Gastroesophageal sphincter (tissue), 4 donors: ENCODE data around the gene CDH23. TPM values are rescaled to one million over a fixed set of nuclear protein-coding genes. Genes with fewer than 3 reads are reported as not detected.

ENCODE experiments used
- ATAC-seq: fragments of 150-250 bp; one replicate; pipeline ENCODE4 v1.9.1; 2016; ENCODE audit warnings: mild to moderate bottlenecking, moderate library complexity
- H3K27ac ChIP-seq, 4 donors: fragments of 200-600 bp; sonication (generic) in 3 of 4; 1 replicate in 3 of 4; 2 replicates in 1 of 4; pipeline ENCODE4 v1.5.1; 2016 to 2019
- H3K27me3 ChIP-seq: fragments of 200-600 bp; sonication (generic); one replicate; pipeline ENCODE4 v1.5.1; 2019
- H3K36me3 ChIP-seq, 2 donors: fragments of 200-600 bp; sonication (generic); one replicate each; pipeline ENCODE4 v1.5.1; 2019; ENCODE audit warnings: control low read depth in 1 of 2
- H3K4me1 ChIP-seq, 3 donors: fragments of 200-600 bp; sonication (generic); 1 replicate in 2 of 3; 2 replicates in 1 of 3; pipeline ENCODE4 v1.5.1; 2016 to 2019; ENCODE audit warnings: control low read depth in 2 of 3
- H3K4me3 ChIP-seq, 2 donors: fragments of 200-600 bp; sonication (generic); one replicate each; pipeline ENCODE4 v1.5.1; 2019; ENCODE audit warnings: mild to moderate bottlenecking in 1 of 2, moderate library complexity in 1 of 2
- H3K9me3 ChIP-seq, 3 donors: fragments of 200-600 bp; sonication (generic); one replicate each; pipeline ENCODE4 v1.5.1; 2017 to 2019; ENCODE audit warnings: control low read depth in 2 of 3
- CTCF ChIP-seq, 4 experiments: fragments of 200-600 bp in 2 of 4; fragments of 450-650 bp in 2 of 4; sonication (generic) in 1 of 4; IDR thresholded peaks; one replicate each; pipeline ENCODE4 v1.5.1; 2017 to 2019; ENCODE audit warnings: antibody characterized with exemption in 4 of 4, mild to moderate bottlenecking in 2 of 4, moderate library complexity in 2 of 4
- EP300 ChIP-seq: sonication (generic); formaldehyde crosslinking; IDR thresholded peaks from one replicate; pipeline ENCODE4 v1.6.1; 2017; ENCODE audit warnings: antibody characterized with exemption, mild to moderate bottlenecking
- POLR2A ChIP-seq, 2 donors: fragments of 450-650 bp; IDR thresholded peaks; one replicate each; pipeline ENCODE4 v1.6.1; 2017; ENCODE audit warnings: antibody characterized with exemption in 2 of 2, mild to moderate bottlenecking in 2 of 2, moderate library complexity in 1 of 2
- POLR2AphosphoS5 ChIP-seq: sonication (generic); formaldehyde crosslinking; IDR thresholded peaks from one replicate; pipeline ENCODE4 v1.6.1; 2017; ENCODE audit warnings: antibody characterized with exemption
- WGBS, 2 donors: methylation state at CpG; one replicate each; pipeline ENCODE4 v1.1.5; 2018; ENCODE audit warnings: low coverage in 1 of 2; 5-methylcytosine and 5-hydroxymethylcytosine counted together
- total RNA-seq, 4 donors: library from RNA; depleted of rRNA; stranded (reverse); fragments of >200 nt; gene quantifications; one replicate each; pipeline ENCODE4 v1.1.0, GENCODE V29; 2016

CDH23 gene
- total RNA-seq, 4 donors from 2014 or later, result 5.1 to 33.5 (median 16.2) TPM

GRCh38 chr10:71545001-71545400 lies 148.3 kb downstream of the CDH23 start:
- no peak for TF ChIP-seq POLR2AphosphoS5
- TF ChIP-seq POLR2A (IDR thresholded peaks at IDR 0.05), result no peak
- TF ChIP-seq CTCF (IDR thresholded peaks at IDR 0.05), result no peak
- no peak for TF ChIP-seq EP300
- H3K36me3 ChIP-seq, result no peaks in the 10 kb centered on the region
- 91 to 97% methylated on average over 7 of the region's 10 CpGs for WGBS, 2 donors
- H3K27me3 ChIP-seq, result no peaks in the 10 kb centered on the region
- ATAC-seq, result no peak
- H3K4me1 ChIP-seq, result peaks cover 0 to 11% (median 5%) of the 10 kb centered on the region in 3 donors
- no peak overlapping the region for H3K27ac ChIP-seq
- H3K9me3 ChIP-seq, result no peaks in the 10 kb centered on the region
- no peak overlapping the region for H3K4me3 ChIP-seq

GRCh38 chr10:71546220-71546619 lies 149.5 kb downstream of the CDH23 start:
- Histone ChIP-seq H3K36me3 (no peaks in the 10 kb centered on the region), H3K27me3 (no peaks in the 10 kb centered on the region), H3K4me3 (no peak overlapping the region), H3K4me1 (peaks cover 0 to 11% (median 5%) of the 10 kb centered on the region in 3 donors), H3K9me3 (no peaks in the 10 kb centered on the region), H3K27ac (no peak overlapping the region)
- 100% methylated on average over 6 of the region's 7 CpGs; no CpG with 5 or more reads in 1 of the 2 donors for WGBS, 2 donors
- TF ChIP-seq EP300 (no peak), POLR2AphosphoS5 (no peak), CTCF (IDR thresholded peaks at IDR 0.05) (no peak), POLR2A (IDR thresholded peaks at IDR 0.05) (no peak)
- ATAC-seq, result no peak

GRCh38 chr10:71547312-71547711 lies 150.6 kb downstream of the CDH23 start:
- WGBS, 2 donors, result 89 to 96% methylated on average over 10 of the region's 12 CpGs
- H3K9me3 ChIP-seq, result no peaks in the 10 kb centered on the region
- H3K4me3 ChIP-seq, result no peak overlapping the region
- H3K4me1 ChIP-seq, result peaks cover 0 to 11% (median 5%) of the 10 kb centered on the region in 3 donors
- TF ChIP-seq POLR2A (IDR thresholded peaks at IDR 0.05) (no peak), CTCF (IDR thresholded peaks at IDR 0.05) (no peak), EP300 (no peak), POLR2AphosphoS5 (no peak)
- H3K27ac ChIP-seq, result peak overlapping the region in 3 of 4 donors; percentile 33 to 38 (median 36)
- no peaks in the 10 kb centered on the region for H3K27me3 ChIP-seq
- no peaks in the 10 kb centered on the region for H3K36me3 ChIP-seq
- ATAC-seq, result no peak

- peak; percentile 79 for ATAC-seq
- Histone ChIP-seq H3K27me3 (no peaks in the 10 kb centered on the region), H3K4me1 (peaks cover 0 to 11% (median 5%) of the 10 kb centered on the region in 3 donors), H3K4me3 (no peak overlapping the region), H3K36me3 (no peaks in the 10 kb centered on the region), H3K27ac (peak overlapping the region in 3 of 4 donors; percentile 33 to 38 (median 36)), H3K9me3 (no peaks in the 10 kb centered on the region)
- no peak for TF ChIP-seq POLR2AphosphoS5
- no peak for TF ChIP-seq POLR2A (IDR thresholded peaks at IDR 0.05)
- TF ChIP-seq EP300, result no peak
- TF ChIP-seq CTCF (IDR thresholded peaks at IDR 0.05), result peak in 1 of 4 experiments; percentile 15
- WGBS, 2 donors, result 42 to 81% methylated on average over 4 to 7 of the region's 20 CpGs
Observed at GRCh38 chr10:71547876-71548846, 151.4 kb downstream of the CDH23 start.
